C4-2B (cell line): ENCODE data around the gene SPSB1.

ENCODE experiments used
- ZFX ChIP-seq: fragments of 450-650 bp; IDR thresholded peaks from 2 replicates; pipeline ENCODE4 v1.6.1; 2017
- TF ChIP-seq, protein P1 (sequence below): fragments of 450-650 bp; conservative IDR thresholded peaks from 2 replicates; pipeline ENCODE4 v1.5.1; 2017; ENCODE audit warnings: mild to moderate bottlenecking

DNA sequence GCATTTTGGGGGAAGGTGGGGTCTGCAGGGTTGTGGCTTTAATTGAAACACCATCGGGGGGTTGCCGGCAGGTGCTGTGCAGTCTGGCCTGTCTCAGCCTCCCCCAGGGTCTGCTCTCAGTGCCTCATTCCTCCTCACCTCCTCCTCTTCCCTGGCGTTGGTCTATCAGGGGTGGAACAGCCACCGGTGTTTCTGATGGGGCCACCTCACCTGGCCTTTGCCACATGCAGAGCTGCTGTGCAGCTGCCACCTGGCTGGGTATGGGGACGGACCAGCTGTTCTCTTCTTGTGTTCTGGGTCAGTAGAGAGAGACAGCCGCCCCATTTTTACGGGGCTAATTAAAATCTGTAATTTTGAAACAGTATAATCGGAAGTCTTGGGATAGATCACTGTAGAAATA is 53.9 kb downstream of the SPSB1 start:
- TF ChIP-seq, protein P1, sequence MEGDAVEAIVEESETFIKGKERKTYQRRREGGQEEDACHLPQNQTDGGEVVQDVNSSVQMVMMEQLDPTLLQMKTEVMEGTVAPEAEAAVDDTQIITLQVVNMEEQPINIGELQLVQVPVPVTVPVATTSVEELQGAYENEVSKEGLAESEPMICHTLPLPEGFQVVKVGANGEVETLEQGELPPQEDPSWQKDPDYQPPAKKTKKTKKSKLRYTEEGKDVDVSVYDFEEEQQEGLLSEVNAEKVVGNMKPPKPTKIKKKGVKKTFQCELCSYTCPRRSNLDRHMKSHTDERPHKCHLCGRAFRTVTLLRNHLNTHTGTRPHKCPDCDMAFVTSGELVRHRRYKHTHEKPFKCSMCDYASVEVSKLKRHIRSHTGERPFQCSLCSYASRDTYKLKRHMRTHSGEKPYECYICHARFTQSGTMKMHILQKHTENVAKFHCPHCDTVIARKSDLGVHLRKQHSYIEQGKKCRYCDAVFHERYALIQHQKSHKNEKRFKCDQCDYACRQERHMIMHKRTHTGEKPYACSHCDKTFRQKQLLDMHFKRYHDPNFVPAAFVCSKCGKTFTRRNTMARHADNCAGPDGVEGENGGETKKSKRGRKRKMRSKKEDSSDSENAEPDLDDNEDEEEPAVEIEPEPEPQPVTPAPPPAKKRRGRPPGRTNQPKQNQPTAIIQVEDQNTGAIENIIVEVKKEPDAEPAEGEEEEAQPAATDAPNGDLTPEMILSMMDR: no peak
- TF ChIP-seq ZFX: no peak
